HS-5 (cell line): ENCODE results near the gene GPR15LG.

ENCODE experiments used
- DNase-seq: peaks from one replicate; pipeline ENCODE4 v3.0.0-alpha.2; 2012; ENCODE audit warnings: low read depth

GPR15LG gene

DNA sequence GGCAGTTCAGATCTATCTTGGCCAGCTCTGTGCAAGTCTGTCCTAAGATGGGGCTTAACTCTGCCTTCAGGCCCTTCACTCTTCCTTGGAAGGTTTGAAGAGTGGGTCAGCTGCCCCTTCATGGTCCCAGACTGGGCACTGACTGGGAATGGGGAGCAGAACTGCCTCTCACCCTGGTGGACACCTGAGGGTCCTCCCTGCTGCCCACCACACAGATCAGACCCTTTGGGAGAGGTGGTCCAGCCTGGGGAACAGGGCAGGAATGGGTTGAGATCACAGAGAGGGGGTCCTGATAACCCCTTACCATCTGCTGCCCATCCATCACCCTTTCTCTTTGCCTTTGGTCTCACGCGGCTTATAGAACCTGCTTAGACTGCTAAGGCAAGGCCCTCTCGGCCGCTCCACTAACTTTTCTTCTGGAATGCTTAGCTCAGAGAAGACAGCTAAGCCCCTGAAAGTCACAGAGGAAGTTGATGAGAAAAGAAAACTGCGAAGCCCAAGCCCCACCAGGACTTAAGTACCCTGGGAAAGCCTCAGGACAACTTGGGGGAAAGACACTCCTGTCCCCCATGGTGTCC, 20.3 kb downstream of the GPR15LG start:
- no peak for DNase-seq

DNA sequence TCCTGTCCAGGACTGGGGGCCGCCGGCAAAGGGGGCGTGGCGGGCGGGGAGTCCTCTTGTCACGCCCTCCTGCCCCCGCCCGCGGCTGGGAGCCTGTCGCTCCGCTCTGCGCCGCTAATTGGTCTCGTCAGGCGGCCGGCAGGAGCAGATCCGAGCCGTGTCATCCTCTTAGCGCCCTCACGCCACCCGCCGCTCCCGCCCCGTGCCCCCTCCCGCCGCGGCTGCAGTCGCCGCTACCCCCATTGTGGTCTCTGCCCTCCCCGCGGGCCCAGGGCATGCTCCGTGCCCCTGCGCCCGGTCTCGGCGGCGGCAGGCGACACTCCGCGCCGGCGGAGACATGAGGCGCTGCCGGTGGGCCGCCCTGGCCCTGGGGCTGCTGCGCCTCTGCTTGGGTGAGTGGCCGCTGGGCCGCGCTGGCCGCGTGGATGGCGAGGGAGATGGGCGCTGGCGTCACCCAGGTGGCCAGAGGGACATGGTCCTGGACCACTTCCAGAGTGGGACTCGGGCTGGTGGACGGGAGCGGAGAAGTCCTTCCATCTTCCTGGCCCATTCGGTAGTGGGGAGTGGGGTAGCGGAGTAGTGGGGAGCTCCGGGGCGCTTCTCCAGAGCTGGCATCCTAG, 20.9 kb downstream of the GPR15LG start, which contains the start of gene CDHR1:
Gene CDHR1, plus strand, starts transcription at position 114 of the 620 bp plus-strand sequence. Its CDS starts 224 bp downstream, at position 338.
- DNase-seq: no peak

DNA sequence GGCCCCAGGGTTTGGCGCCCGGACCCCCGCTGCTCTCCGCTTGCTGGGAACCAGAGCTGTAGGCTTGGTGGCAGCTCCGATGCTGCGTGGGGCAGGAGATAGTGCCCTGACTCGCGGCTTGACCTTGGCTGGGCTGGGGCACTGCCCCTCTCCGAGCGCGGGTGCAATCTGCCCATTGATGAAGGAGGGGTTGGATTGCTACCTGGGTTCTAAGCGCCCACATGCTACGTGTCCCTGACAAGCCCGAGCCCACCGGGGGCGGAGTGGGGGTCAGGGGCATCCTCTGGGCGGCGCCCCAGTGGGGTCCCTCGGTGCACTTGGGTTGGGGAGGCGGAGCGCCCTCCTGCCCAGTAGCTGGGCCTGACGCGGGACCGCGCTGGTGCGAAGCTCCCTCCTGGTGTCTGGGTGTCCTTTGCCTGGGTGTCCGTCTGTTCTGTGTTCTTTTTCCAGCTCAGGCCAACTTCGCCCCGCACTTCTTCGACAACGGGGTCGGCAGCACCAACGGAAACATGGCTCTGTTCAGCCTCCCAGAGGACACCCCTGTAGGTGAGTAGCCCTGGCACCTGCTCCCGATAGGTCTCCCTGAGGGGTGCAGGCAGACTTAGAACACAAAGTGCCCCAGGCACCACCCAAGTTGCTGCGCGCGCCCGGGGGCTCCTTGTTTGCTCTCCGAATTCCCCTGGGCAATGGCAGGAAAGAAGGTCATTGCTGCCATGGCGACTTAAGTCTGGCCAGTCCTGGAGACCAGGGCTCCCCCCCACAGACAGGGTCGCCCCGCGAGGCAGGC, 21.6 kb downstream of the GPR15LG start:
- no peak for DNase-seq

DNA sequence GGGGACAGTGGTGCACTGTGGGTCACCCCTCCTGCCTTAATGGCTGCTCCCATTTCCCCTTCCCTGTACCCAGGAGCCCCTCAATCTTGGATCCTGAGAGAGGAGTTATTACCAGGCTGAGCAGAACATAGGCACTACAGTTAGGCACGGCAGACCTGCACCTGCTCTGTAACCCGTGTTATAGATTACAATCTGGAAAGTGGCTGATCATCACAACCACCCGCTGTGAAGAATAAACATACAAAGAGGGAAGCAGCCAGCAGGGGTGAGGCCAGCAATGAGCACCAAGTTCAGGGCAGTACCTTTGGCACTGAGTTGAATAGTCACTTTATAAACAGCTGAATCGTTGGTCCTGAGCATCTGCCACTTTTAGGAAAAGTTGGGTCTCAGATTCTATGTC, 22.5 kb downstream of the GPR15LG start:
- no peak for DNase-seq

DNA sequence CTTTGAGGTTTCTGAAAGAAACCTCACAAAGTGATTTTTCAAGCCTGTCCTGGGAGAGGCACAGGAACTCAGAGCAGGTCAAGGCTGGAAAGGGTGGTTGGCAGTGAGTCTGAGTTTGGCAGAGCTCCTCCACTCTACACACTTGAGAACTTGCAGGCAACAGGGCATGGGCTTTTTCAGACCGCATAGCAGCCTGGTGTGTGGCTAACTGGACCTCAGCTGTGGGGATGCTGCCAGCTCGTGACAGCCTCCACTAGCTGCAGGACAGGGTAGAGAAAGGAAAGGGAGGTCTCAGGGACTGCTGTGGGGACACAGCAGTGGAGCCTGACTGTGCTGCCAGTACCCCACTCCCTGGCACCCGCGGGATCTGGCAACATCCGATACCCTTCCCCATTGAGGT, 23.3 kb downstream of the GPR15LG start:
- no peak for DNase-seq

DNA sequence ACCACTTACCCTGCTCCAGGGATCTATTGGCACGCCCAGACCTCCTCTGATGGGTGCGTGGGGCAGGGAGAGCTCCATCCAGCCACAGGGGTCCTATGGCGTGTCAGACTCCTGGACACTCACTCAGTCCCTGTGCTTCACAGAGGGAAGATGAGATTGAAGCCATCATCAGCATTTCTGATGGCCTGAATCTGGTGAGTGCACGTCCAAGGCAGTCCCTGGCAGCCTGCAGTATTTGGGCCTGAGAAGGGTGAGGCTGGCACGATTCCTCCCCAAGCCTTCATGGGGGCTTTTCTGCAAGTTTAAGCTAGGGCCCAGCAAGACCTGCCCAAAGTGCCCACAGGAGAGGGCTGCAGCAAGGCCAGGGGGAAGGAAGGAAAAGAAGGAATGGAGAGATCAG, 24.0 kb downstream of the GPR15LG start:
- no peak for DNase-seq

DNA sequence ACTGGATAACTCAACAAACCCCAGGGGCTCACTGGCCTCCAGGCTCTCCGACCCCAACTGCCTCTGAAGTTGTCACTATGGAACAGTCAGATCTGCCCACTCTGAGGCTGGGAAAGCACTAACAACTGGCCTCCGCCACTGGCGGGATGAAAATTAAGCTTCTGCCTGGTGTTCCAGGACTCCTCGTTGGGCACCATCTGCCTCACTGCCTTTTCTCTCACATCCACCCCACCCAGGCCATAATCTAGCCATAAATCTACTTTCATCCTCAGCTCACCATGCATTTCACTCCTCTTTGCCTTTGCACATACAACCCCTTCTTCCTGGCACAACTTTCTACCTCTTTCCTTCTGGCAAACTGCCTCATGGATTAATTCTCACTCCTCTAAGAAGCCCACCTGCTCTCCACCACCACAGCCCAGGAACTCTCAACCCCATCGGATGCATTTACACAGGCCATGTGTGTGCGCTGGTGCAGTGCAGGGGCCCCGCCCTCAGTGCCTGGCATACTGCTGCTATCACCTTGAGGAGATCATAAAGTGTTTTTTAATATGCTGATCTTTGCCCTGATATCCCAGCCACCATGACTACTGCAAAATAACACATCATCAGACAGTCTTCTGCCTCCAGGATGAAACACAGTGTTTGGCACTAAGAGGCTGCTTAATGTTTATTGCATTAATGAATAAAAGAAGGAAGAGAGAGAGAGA, 24.8 kb downstream of the GPR15LG start:
- no peak for DNase-seq

DNA sequence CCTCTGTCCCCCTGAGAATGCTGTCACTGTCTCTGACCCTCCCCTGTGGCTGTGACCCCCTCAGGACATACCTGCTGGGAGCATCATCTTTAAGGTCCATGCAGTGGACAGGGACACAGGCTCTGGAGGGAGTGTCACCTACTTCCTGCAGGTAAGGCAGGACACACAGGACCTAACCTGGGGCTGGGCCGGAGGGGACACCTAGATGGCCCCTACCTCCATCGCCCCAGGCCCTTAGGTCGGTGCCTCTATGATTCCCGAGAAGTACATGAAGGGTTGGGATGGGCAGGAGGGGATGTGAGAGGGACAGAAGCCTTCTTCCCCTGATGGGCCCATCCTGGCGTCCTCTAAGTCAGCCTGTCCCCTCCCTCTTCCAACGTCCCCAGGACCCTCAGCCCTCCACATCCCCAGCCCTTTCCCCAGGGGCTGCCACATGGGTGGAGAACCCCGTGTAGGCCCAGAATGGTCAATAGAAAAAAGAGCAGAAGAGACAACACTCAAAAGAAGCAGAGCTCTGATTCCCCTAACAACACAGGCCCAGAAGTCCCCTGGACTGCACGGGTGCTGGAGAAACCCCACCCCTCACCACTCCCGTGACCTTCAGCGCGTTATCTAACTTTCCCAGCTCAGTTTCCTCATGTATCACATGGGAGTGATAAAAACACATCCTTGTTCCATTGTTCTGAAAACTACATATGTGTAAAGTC, 27.1 kb downstream of the GPR15LG start:
- no peak for DNase-seq

DNA sequence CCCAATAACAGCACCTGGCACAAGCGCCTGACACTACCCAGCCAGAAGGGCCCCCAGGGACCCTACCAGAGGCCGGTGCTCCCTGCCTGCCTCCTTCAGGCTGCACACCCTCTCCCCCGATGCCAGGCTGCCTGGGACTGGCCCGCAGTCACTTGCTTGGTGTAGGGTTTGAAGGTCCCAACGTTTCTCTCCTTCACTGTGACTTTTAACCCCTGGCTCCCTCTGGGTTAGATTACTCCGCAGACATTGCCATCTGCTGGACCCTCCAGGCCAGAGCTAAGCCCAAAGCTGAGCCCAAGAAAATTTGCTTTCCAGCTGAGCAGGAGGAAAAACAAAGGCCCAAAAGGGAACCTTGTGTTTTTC, 27.6 kb downstream of the GPR15LG start:
- no peak for DNase-seq

DNA sequence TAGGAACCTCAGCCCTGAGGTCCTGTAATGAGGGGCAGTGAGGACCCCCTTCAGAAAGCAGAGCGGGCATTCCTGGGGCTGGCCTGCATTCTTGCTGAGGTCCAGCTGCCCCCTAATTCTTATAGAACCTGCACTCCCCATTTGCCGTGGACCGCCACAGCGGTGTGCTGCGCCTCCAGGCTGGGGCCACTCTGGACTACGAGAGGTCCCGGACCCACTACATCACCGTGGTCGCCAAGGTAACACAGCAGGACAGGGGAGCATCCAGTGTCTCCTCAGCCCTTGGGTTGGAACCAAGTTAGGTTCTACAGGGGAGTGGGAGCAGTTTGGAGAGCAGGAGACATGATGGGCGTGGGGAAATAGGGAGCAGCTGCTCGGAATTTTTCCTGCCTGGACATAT, 28.1 kb downstream of the GPR15LG start:
- no peak for DNase-seq

DNA sequence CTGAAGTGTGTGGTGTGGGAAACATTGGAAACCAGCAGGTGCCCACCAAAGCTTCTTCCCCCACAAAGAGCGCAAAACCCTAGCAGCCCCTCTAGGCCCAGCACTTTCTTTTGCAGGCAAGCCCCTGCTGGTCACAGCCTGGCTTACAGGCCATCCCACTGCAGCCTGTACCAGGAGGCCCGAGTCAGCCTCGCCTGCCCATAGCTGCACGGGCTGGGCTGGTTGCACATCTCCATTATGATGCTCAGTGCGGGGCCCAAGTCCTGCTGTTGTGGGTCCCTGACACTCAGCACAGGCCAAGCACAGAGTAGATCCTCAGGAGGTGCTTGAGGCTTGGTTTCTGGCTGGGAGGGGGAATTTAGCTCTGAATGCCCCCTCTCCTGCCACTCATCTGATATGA, 28.7 kb downstream of the GPR15LG start:
- no peak for DNase-seq

DNA sequence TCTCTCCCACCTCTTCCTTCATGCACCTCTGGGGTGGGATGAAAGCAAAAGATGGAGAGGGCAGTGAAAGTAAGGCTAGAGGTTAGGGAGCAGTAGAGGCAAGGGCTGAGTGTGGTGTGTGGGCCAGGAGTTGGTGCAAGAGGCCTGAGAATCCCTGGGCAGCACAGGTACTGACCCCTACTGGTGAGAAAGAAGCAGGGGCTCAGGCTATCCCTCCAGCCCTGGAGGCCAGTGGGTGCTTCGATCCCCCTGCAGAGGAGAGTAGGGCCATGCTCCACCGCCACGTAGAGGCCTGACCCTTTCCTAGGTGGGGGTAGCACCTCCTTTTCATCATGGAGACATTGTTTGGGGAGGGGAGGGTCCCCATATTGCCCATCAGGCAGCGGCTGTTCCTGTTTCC, 30.5 kb downstream of the GPR15LG start:
- DNase-seq: no peak

DNA sequence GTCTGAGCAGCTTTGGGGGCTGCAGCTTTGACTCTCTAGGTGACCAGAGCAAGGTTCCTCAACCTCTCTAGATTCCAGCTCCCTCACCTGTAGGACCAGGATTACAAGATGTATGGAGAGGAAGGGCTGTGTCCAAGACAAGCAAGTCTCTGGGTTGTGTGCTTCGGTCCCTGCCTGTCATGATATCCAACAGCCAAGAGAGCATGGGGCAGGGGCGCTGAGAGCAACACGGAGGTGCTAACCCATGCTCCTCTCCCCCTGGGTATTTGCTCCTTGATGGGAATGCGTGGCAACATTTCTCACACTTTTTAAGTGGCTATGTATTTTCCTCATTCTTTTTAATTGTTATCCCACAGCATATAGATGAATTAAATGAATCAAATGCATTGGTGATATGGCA, 31.0 kb downstream of the GPR15LG start:
- no peak for DNase-seq

DNA sequence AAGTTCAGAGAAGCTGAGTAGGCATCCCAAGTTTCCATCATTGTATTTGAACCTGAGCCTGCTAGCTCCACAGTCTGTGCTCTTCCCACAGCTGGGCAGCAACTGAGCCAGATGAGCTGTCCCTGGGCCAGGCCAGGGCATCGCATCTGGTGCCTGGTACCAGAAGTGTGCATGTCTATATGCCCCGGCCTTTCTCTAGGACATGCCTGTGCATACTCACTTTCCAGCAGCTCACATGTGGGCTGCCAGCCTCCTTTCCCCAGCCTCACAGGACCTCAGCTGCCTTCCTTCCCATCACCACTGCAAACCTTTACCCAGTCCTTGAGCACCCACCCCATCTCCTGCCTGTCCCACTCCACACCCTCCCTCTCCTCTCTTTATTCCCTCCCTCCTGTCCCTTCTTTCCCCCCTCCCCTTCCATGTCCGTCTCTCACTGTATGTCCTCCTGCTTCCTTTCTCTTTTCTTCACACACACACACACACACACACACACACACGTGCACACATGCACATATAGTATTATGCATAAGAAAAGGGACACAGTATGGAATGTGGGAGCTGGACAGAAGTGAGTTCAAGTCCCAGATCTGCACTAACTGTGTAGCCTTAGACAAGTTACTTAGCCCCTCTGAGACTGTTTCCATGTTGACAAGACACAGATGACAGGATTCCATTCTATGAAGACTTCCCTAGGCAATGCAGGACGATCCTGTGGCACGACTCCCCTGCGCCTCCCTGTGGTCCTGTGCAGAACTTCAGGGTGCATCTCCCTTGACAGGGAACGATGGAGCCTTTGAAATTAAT, 31.6 kb downstream of the GPR15LG start:
- no peak for DNase-seq

DNA sequence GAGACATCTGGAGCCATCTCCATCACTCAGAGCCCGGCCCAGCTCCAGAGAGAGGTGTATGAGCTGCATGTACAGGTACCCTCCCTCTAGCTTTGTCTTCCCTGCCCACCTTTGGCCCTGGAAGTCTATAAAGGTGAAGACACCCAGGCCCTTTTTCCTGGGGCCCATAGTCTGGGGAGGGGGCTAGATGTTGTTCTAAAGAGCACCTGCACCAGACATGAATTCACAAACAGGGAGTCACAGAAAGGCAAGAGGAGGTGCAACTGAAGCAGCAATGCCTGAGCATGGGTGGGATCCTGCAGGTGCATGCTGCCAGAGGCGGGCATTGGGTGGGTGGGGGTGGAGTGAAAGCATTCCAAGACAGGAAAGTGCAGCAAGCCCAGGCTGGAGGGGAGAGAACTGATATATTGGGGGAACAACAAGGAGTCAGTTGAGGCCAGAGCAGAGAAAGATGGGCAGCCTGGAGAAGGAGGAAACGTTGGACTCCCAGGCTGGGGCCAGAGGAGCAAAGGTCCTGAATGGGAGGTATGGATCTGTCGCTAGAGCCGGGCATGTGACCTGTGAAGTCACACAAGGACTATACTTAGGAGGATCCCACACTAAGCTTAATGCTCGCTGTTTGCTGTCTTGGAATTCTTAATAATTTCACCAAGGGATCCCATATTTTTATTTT, 32.4 kb downstream of the GPR15LG start:
- DNase-seq: no peak

DNA sequence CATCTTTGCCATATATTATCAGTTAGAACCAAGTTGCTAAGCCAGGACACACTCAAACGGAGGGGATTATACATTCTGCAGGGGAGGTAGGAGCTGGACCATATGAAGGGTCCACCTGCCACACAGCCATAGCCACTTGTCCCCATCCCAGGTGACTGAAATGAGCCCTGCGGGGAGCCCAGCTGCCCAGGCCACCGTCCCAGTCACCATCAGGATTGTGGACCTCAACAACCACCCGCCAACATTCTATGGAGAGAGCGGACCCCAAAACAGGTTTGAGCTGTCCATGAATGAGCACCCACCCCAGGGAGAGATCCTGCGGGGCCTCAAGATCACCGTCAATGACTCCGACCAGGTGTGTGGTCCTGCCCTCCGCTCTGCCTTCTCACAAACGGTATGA, 34.4 kb downstream of the GPR15LG start:
- no peak for DNase-seq

DNA sequence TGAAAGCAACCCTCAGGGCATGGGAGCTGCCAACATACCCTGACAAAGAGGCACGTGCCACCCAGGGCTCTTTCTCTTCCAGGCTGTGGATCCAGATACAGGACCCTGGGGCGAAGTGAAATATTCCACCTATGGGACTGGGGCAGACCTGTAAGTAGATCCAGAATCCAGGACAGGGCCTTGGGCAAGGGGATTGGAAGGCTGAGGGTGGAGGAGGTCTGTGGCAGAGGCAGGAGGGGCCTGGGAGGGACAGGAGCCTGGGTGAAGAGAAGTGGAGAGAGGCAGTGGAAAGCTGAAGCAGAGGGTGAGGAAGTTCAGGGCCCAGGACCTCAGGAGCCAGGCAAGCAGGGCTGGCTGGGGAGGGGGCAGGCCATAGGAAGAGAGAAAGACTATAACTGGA, 38.0 kb downstream of the GPR15LG start:
- DNase-seq: no peak

DNA sequence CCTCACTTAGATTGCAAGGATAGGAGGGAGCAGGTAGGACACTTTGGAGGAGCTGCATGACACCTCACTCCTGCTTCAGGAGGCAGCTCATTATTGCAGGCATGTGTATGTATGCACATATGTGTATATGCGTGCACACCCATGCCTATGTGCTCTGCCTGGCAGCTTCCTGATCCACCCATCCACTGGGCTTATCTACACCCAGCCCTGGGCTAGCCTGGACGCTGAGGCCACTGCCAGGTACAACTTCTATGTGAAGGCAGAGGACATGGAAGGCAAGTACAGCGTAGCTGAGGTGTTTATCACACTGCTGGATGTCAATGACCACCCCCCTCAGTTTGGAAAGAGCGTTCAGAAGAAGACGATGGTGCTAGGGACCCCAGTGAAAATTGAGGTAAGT, 38.4 kb downstream of the GPR15LG start:
- no peak for DNase-seq

DNA sequence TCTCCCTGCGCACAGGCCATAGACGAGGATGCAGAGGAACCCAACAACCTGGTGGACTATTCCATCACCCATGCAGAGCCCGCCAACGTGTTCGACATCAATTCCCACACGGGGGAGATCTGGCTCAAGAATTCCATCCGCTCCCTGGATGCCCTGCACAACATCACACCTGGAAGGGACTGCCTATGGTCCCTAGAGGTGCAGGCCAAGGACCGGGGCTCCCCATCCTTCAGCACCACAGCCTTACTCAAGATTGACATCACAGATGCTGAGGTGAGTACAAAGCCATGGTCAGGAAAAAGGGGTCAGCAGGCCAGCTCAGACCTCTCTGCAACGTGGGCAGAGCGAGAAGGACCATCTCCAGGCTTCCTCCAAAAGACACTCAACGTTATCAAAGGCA, 39.5 kb downstream of the GPR15LG start:
- no peak for DNase-seq

DNA sequence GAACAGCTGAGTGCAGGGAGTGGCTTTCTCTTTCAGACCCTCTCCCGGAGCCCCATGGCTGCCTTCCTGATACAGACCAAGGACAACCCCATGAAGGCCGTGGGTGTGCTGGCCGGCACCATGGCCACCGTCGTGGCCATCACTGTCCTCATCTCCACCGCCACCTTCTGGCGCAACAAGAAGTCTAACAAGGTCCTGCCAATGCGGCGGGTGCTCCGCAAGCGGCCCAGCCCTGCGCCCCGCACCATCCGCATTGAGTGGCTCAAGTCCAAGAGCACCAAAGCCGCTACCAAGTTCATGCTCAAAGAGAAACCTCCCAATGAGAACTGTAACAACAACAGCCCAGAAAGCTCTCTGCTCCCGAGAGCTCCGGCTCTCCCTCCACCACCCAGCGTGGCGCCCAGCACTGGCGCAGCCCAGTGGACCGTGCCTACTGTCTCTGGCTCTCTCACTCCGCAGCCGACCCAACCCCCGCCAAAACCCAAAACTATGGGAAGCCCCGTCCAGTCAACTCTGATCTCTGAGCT, 40.5 kb downstream of the GPR15LG start:
- no peak for DNase-seq
